K562 (cell line): ENCODE results near the gene ARPC2. TPM values are rescaled to one million over a fixed set of nuclear protein-coding genes. Genes with fewer than 3 reads are reported as not detected.
A peak's percentile ranks its signal among the peaks of the same experiment; 100 is the strongest.

Source experiments
- CXXC5 ChIP-seq: fragments of 250-450 bp; sonication (Bioruptor Pico); IDR thresholded peaks from 2 replicates; pipeline ENCODE4 v1.8.0; 2022; ENCODE audit warnings: inconsistent platforms, mild to moderate bottlenecking, moderate library complexity
- IFI16 ChIP-seq: fragments of 250-450 bp; sonication (Bioruptor Pico); IDR thresholded peaks from 2 replicates; pipeline ENCODE4 v2.1.2; 2022; ENCODE audit warnings: mild to moderate bottlenecking, inconsistent platforms
- MIER1 ChIP-seq: fragments of 450-650 bp; IDR thresholded peaks from 2 replicates; pipeline ENCODE4 v1.6.1; 2016; ENCODE audit warnings: antibody characterized with exemption, mild to moderate bottlenecking, low read depth
- SETDB1 ChIP-seq: IDR thresholded peaks from one replicate; pipeline ENCODE4 v1.6.1; 2012; ENCODE audit warnings: low read length, control low read depth, inconsistent platforms
- TGIF2 ChIP-seq: sonication (generic); formaldehyde crosslinking; IDR thresholded peaks from 2 replicates; pipeline ENCODE4 v1.8.1; 2022; ENCODE audit warnings: mild to moderate bottlenecking, missing genetic modification reagents, moderate library complexity
- THRAP3 ChIP-seq: fragments of 450-650 bp; IDR thresholded peaks from 2 replicates; pipeline ENCODE4 v1.6.1; 2016; ENCODE audit warnings: mild to moderate bottlenecking, inconsistent platforms, borderline replicate concordance
- ZBED1 ChIP-seq: IDR thresholded peaks from 2 replicates; pipeline ENCODE4 v1.6.1; 2014
- ZNF146 ChIP-seq: IDR thresholded peaks from one replicate; pipeline ENCODE4 v1.6.1; 2018; ENCODE audit warnings: missing compliant biosample characterization; ENCODE audit not compliant: unreplicated experiment
- ZNF764 ChIP-seq: fragments of 250-450 bp; sonication (Bioruptor Pico); IDR thresholded peaks from 2 replicates; pipeline ENCODE4 v1.4.0; 2020; ENCODE audit warnings: low read depth, mild to moderate bottlenecking, moderate library complexity
- ZNF766 ChIP-seq: fragments of 200-800 bp; sonication (Bioruptor generic); conservative IDR thresholded peaks from 2 replicates; pipeline ENCODE4 v1.6.1; 2016; ENCODE audit warnings: missing genetic modification characterization, missing compliant biosample characterization
- polyA plus RNA-seq, 8 experiments: library from polyadenylated mRNA; depleted of rRNA in 4 of 8; stranded (reverse) in 5 of 8; unstranded in 3 of 8; fragments of >200 nt; fragmentation: Nextera tagmentation in 2 of 8; fragmentation: Illumina TruSeq in 1 of 8; extraction: Ambion mirVana in 2 of 8; extraction: Trizol in 1 of 8; gene quantifications; 2 replicates each; pipeline versions ENCODE4 v1.2.1 to v1.2.3, GENCODE V29; 2011 to 2014; ENCODE audit warnings: inconsistent platforms in 1 of 8, missing spikeins in 1 of 8
- total RNA-seq, 7 experiments: library from RNA; depleted of rRNA in 6 of 7; stranded (reverse); fragments of >200 nt in 6 of 7; fragmentation: Illumina TruSeq in 2 of 7; extraction: Trizol in 2 of 7; gene quantifications; 2 replicates each; pipeline versions ENCODE4 v1.2.1 to v1.2.3, GENCODE V29; 2011 to 2021; ENCODE audit warnings: low replicate concordance in 1 of 7
- TF ChIP-seq, protein P1 (sequence below): fragments of 450-650 bp; formaldehyde crosslinking; IDR thresholded peaks from 2 replicates; pipeline ENCODE4 v1.4.0; 2020; ENCODE audit warnings: mild to moderate bottlenecking, moderate library complexity
- TF ChIP-seq, protein P2 (sequence below): fragments of 150-350 bp; IDR thresholded peaks from 2 replicates; pipeline ENCODE4 v1.6.1; 2014; ENCODE audit warnings: low read depth, mild to moderate bottlenecking, low read length, borderline replicate concordance
- TF ChIP-seq, protein P3 (sequence below): fragments of 200-800 bp; sonication (Bioruptor generic); IDR thresholded peaks from 2 replicates; pipeline ENCODE4 v1.6.1; 2016; ENCODE audit warnings: missing genetic modification characterization, missing compliant biosample characterization
- TF ChIP-seq, protein P4 (sequence below): fragments of 450-650 bp; IDR thresholded peaks from 2 replicates; pipeline ENCODE4 v1.6.1; 2014; ENCODE audit warnings: low read depth, mild to moderate bottlenecking, moderate library complexity, borderline replicate concordance
- TF ChIP-seq, protein P5 (sequence below): sonication (generic); formaldehyde crosslinking; IDR thresholded peaks from 2 replicates; pipeline ENCODE4 v1.9.0; 2022; ENCODE audit warnings: mild to moderate bottlenecking, missing genetic modification reagents

The ARPC2 gene
- total and polyA plus RNA-seq, 9 of the 15 experiments (the other 6 are each of a cell fraction or from before 2014, with no cell fraction given): 81.9 to 187 (median 103) TPM

DNA sequence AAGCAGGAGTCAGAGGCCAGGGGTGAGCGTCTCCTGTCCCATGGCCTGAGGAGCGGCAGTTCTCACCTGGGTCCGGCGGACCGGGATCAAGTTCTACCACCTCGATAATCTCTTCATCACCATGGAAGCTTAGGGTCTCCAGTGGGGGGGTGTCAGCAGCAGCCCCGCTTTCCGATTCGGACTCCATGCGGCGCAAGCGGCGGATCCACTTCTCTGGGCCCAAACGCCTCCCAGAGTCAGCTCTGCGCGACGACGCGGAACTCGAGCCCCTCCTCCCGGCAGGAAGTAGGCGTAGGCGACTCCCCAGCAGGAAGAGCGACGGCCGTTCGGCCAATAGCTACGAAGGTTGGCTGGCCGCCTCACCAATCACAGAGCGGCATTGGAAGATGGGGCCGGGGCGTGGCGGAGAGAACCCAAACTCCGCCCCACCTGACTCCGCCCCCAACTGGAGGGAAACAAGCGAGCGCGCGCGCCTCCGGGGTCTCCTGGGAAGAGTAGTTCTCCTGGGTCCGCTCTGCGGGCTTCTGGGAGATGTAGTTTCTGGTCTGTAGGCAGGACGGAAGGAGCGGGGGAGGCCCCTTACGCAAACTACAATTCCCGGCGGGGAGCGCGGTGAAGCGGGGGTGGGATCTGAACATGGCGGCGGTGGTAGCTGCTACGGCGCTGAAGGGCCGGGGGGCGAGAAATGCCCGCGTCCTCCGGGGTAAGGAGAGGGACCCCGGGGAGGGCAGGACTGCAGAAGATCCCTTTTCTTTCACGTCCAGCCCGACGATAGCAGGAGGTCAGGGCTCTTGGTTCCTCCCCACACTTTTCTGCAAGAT lies 53.1 kb downstream of the ARPC2 start, which contains the start of the genes AAMP and PNKD (continued):
- TF ChIP-seq, protein P1, sequence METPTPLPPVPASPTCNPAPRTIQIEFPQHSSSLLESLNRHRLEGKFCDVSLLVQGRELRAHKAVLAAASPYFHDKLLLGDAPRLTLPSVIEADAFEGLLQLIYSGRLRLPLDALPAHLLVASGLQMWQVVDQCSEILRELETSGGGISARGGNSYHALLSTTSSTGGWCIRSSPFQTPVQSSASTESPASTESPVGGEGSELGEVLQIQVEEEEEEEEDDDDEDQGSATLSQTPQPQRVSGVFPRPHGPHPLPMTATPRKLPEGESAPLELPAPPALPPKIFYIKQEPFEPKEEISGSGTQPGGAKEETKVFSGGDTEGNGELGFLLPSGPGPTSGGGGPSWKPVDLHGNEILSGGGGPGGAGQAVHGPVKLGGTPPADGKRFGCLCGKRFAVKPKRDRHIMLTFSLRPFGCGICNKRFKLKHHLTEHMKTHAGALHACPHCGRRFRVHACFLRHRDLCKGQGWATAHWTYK (CRISPR knock-in tag): no peak; the same call in 1 of the 2 replicates
- TF ChIP-seq CXXC5 (CRISPR knock-in tag): peak; percentile 80
- TF ChIP-seq, protein P2, sequence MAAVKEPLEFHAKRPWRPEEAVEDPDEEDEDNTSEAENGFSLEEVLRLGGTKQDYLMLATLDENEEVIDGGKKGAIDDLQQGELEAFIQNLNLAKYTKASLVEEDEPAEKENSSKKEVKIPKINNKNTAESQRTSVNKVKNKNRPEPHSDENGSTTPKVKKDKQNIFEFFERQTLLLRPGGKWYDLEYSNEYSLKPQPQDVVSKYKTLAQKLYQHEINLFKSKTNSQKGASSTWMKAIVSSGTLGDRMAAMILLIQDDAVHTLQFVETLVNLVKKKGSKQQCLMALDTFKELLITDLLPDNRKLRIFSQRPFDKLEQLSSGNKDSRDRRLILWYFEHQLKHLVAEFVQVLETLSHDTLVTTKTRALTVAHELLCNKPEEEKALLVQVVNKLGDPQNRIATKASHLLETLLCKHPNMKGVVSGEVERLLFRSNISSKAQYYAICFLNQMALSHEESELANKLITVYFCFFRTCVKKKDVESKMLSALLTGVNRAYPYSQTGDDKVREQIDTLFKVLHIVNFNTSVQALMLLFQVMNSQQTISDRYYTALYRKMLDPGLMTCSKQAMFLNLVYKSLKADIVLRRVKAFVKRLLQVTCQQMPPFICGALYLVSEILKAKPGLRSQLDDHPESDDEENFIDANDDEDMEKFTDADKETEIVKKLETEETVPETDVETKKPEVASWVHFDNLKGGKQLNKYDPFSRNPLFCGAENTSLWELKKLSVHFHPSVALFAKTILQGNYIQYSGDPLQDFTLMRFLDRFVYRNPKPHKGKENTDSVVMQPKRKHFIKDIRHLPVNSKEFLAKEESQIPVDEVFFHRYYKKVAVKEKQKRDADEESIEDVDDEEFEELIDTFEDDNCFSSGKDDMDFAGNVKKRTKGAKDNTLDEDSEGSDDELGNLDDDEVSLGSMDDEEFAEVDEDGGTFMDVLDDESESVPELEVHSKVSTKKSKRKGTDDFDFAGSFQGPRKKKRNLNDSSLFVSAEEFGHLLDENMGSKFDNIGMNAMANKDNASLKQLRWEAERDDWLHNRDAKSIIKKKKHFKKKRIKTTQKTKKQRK: no peak
- TF ChIP-seq MIER1: no peak
- TF ChIP-seq ZNF146 (CRISPR knock-in tag): no peak
- TF ChIP-seq, protein P3, sequence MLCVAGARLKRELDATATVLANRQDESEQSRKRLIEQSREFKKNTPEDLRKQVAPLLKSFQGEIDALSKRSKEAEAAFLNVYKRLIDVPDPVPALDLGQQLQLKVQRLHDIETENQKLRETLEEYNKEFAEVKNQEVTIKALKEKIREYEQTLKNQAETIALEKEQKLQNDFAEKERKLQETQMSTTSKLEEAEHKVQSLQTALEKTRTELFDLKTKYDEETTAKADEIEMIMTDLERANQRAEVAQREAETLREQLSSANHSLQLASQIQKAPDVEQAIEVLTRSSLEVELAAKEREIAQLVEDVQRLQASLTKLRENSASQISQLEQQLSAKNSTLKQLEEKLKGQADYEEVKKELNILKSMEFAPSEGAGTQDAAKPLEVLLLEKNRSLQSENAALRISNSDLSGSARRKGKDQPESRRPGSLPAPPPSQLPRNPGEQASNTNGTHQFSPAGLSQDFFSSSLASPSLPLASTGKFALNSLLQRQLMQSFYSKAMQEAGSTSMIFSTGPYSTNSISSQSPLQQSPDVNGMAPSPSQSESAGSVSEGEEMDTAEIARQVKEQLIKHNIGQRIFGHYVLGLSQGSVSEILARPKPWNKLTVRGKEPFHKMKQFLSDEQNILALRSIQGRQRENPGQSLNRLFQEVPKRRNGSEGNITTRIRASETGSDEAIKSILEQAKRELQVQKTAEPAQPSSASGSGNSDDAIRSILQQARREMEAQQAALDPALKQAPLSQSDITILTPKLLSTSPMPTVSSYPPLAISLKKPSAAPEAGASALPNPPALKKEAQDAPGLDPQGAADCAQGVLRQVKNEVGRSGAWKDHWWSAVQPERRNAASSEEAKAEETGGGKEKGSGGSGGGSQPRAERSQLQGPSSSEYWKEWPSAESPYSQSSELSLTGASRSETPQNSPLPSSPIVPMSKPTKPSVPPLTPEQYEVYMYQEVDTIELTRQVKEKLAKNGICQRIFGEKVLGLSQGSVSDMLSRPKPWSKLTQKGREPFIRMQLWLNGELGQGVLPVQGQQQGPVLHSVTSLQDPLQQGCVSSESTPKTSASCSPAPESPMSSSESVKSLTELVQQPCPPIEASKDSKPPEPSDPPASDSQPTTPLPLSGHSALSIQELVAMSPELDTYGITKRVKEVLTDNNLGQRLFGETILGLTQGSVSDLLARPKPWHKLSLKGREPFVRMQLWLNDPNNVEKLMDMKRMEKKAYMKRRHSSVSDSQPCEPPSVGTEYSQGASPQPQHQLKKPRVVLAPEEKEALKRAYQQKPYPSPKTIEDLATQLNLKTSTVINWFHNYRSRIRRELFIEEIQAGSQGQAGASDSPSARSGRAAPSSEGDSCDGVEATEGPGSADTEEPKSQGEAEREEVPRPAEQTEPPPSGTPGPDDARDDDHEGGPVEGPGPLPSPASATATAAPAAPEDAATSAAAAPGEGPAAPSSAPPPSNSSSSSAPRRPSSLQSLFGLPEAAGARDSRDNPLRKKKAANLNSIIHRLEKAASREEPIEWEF (CRISPR knock-in tag): no peak
- TF ChIP-seq SETDB1: no peak
- TF ChIP-seq TGIF2: no peak
- no peak for TF ChIP-seq THRAP3
- no peak for TF ChIP-seq ZNF764
- TF ChIP-seq, protein P4, sequence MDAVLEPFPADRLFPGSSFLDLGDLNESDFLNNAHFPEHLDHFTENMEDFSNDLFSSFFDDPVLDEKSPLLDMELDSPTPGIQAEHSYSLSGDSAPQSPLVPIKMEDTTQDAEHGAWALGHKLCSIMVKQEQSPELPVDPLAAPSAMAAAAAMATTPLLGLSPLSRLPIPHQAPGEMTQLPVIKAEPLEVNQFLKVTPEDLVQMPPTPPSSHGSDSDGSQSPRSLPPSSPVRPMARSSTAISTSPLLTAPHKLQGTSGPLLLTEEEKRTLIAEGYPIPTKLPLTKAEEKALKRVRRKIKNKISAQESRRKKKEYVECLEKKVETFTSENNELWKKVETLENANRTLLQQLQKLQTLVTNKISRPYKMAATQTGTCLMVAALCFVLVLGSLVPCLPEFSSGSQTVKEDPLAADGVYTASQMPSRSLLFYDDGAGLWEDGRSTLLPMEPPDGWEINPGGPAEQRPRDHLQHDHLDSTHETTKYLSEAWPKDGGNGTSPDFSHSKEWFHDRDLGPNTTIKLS: peak; percentile 93
- TF ChIP-seq, protein P5, sequence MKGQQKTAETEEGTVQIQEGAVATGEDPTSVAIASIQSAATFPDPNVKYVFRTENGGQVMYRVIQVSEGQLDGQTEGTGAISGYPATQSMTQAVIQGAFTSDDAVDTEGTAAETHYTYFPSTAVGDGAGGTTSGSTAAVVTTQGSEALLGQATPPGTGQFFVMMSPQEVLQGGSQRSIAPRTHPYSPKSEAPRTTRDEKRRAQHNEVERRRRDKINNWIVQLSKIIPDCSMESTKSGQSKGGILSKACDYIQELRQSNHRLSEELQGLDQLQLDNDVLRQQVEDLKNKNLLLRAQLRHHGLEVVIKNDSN (CRISPR knock-in tag): peak; percentile 73
- peak; percentile 91 for TF ChIP-seq ZNF766 (CRISPR knock-in tag)
- no peak for TF ChIP-seq ZBED1
- TF ChIP-seq IFI16 (CRISPR knock-in tag): no peak
